Measurements from ENCODE around the gene TAS2R31.

The TAS2R31 gene

GRCh38 chr12:11026118-11026517 is 5.1 kb downstream of the TAS2R31 start:
- H3K36me3 ChIP-seq (ENCODE audit: control insufficient read depth in 1 of 2, insufficient read depth in 2 of 2, low read depth in 1 of 2, low read length in 2 of 2): peaks cover 10 to 20% of the 10 kb centered on the region in 2 experiments
- H2AFZ ChIP-seq (ENCODE audit: low read depth, low read length): no peak overlapping the region
- no peak overlapping the region for H3K14ac ChIP-seq (ENCODE audit: low read length in 2 of 2)
- H3K4ac ChIP-seq (ENCODE audit: low read depth in 1 of 2, low read length in 2 of 2): no peak overlapping the region
- H3K27me3 ChIP-seq (ENCODE audit: control insufficient read depth in 1 of 2, insufficient read depth in 1 of 2, low read length in 2 of 2): no peaks in the 10 kb centered on the region
- H4K91ac ChIP-seq (ENCODE audit: low read length): no peak overlapping the region
- peaks cover 10% of the 10 kb centered on the region for H3K79me1 ChIP-seq (replicated peaks; ENCODE audit: low read length, poor library complexity, severe bottlenecking)
- H3K4me2 ChIP-seq (ENCODE audit: low read length, poor library complexity, severe bottlenecking): no peak overlapping the region
- no peak overlapping the region for H2BK15ac ChIP-seq (ENCODE audit: low read depth, poor library complexity, severe bottlenecking)
- no peak overlapping the region for H2BK5ac ChIP-seq (ENCODE audit: low read depth, low read length, poor library complexity, severe bottlenecking)
- peaks cover 3% of the 10 kb centered on the region for H3K9me3 ChIP-seq (ENCODE audit: control insufficient read depth, low read length)
- WGBS: over 99% methylated on average over 4 of the region's 6 CpGs
- no peak overlapping the region for H2BK12ac ChIP-seq (ENCODE audit: low read length in 2 of 2)
- H3K18ac ChIP-seq (ENCODE audit: low read depth in 1 of 2, low read length in 2 of 2): no peak overlapping the region
- no peak overlapping the region for H2BK120ac ChIP-seq (ENCODE audit: low read depth, low read length)
- H3K27ac ChIP-seq (ENCODE audit: low read length, poor library complexity, severe bottlenecking): no peak overlapping the region
- no peak overlapping the region for H4K8ac ChIP-seq (ENCODE audit: low read length)
- no peaks in the 10 kb centered on the region for H3K4me1 ChIP-seq (ENCODE audit: control insufficient read depth, insufficient read depth, low read depth, low read length)
- H3K4me3 ChIP-seq (ENCODE audit: insufficient read depth in 1 of 2, low read depth in 1 of 2, low read length in 2 of 2): no peak overlapping the region
- DNase-seq: no peak
- no peak overlapping the region for H2AK5ac ChIP-seq (ENCODE audit: low read length, severe bottlenecking)
- H3K23ac ChIP-seq (ENCODE audit: low read length in 2 of 2): no peak overlapping the region
- no peak overlapping the region for H3K9ac ChIP-seq (ENCODE audit: low read length)

GRCh38 chr12:11023387-11023786 is 7.8 kb downstream of the TAS2R31 start:
- 95% methylated on average over 2 of the region's 2 CpGs for whole genome bisulfite sequencing

GRCh38 chr12:11022520-11022919 is 8.7 kb downstream of the TAS2R31 start, which contains the start of gene TAS2R19:
Gene TAS2R19 (minus strand): TSS chr12:11022620. CDS start chr12:11022571, 49 bp downstream.
- Histone ChIP-seq H3K23ac (ENCODE audit: low read length in 2 of 2) (no peak within 1 kb of the TSS), H3K4me1 (ENCODE audit: control insufficient read depth, insufficient read depth, low read depth, low read length) (no peaks in the 10 kb centered on the region), H4K91ac (ENCODE audit: low read length) (no peak within 1 kb of the TSS), H2BK12ac (ENCODE audit: low read length in 2 of 2) (no peak within 1 kb of the TSS), H3K79me1 (replicated peaks; ENCODE audit: low read length, poor library complexity, severe bottlenecking) (peaks cover 13% of the 10 kb centered on the region), H3K18ac (ENCODE audit: low read depth in 1 of 2, low read length in 2 of 2) (no peak within 1 kb of the TSS), H2BK15ac (ENCODE audit: low read depth, poor library complexity, severe bottlenecking) (no peak within 1 kb of the TSS), H2AK5ac (ENCODE audit: low read length, severe bottlenecking) (no peak within 1 kb of the TSS), H3K9me3 (ENCODE audit: control insufficient read depth, low read length) (peaks cover 3% of the 10 kb centered on the region), H3K4me2 (ENCODE audit: low read length, poor library complexity, severe bottlenecking) (no peak within 1 kb of the TSS), H3K4me3 (ENCODE audit: insufficient read depth in 1 of 2, low read depth in 1 of 2, low read length in 2 of 2) (no peak within 1 kb of the TSS), H3K4ac (ENCODE audit: low read depth in 1 of 2, low read length in 2 of 2) (no peak within 1 kb of the TSS), H4K8ac (ENCODE audit: low read length) (no peak within 1 kb of the TSS), H3K27ac (ENCODE audit: low read length, poor library complexity, severe bottlenecking) (no peak within 1 kb of the TSS), H2AFZ (ENCODE audit: low read depth, low read length) (no peak within 1 kb of the TSS), H2BK5ac (ENCODE audit: low read depth, low read length, poor library complexity, severe bottlenecking) (no peak within 1 kb of the TSS), H3K14ac (ENCODE audit: low read length in 2 of 2) (no peak within 1 kb of the TSS), H3K27me3 (ENCODE audit: control insufficient read depth in 1 of 2, insufficient read depth in 1 of 2, low read length in 2 of 2) (no peaks in the 10 kb centered on the region), H2BK120ac (ENCODE audit: low read depth, low read length) (no peak within 1 kb of the TSS), H3K9ac (ENCODE audit: low read length) (no peak within 1 kb of the TSS), H3K36me3 (ENCODE audit: control insufficient read depth in 1 of 2, insufficient read depth in 2 of 2, low read depth in 1 of 2, low read length in 2 of 2) (peaks cover 7 to 12% of the 10 kb centered on the region in 2 experiments)
- 100% methylated on average over 1 of the region's 1 CpG for WGBS
- no peak for DNase-seq

More at GRCh38 chr12:11023387-11023786, 7.8 kb downstream of the TAS2R31 start:
- no peak overlapping the region for H3K27ac ChIP-seq (ENCODE audit: low read length, poor library complexity, severe bottlenecking)
- H3K14ac ChIP-seq (ENCODE audit: low read length in 2 of 2): no peak overlapping the region
- H3K36me3 ChIP-seq (ENCODE audit: control insufficient read depth in 1 of 2, insufficient read depth in 2 of 2, low read depth in 1 of 2, low read length in 2 of 2): peaks cover 10 to 20% of the 10 kb centered on the region in 2 experiments
- H2AK5ac ChIP-seq (ENCODE audit: low read length, severe bottlenecking): no peak overlapping the region
- H3K4me2 ChIP-seq (ENCODE audit: low read length, poor library complexity, severe bottlenecking): no peak overlapping the region
- H4K91ac ChIP-seq (ENCODE audit: low read length): no peak overlapping the region
- no peak overlapping the region for H2BK12ac ChIP-seq (ENCODE audit: low read length in 2 of 2)
- H4K8ac ChIP-seq (ENCODE audit: low read length): no peak overlapping the region
- H3K4me1 ChIP-seq (ENCODE audit: control insufficient read depth, insufficient read depth, low read depth, low read length): no peaks in the 10 kb centered on the region
- peaks cover 13% of the 10 kb centered on the region for H3K79me1 ChIP-seq (replicated peaks; ENCODE audit: low read length, poor library complexity, severe bottlenecking)
- no peak overlapping the region for H3K4ac ChIP-seq (ENCODE audit: low read depth in 1 of 2, low read length in 2 of 2)
- H2BK5ac ChIP-seq (ENCODE audit: low read depth, low read length, poor library complexity, severe bottlenecking): no peak overlapping the region
- no peak for DNase-seq
- no peak overlapping the region for H3K9ac ChIP-seq (ENCODE audit: low read length)
- no peak overlapping the region for H2AFZ ChIP-seq (ENCODE audit: low read depth, low read length)
- no peak overlapping the region for H3K23ac ChIP-seq (ENCODE audit: low read length in 2 of 2)
- H3K18ac ChIP-seq (ENCODE audit: low read depth in 1 of 2, low read length in 2 of 2): no peak overlapping the region
- H3K4me3 ChIP-seq (ENCODE audit: insufficient read depth in 1 of 2, low read depth in 1 of 2, low read length in 2 of 2): no peak overlapping the region
- H3K27me3 ChIP-seq (ENCODE audit: control insufficient read depth in 1 of 2, insufficient read depth in 1 of 2, low read length in 2 of 2): no peaks in the 10 kb centered on the region
- peaks cover 3% of the 10 kb centered on the region for H3K9me3 ChIP-seq (ENCODE audit: control insufficient read depth, low read length)
- no peak overlapping the region for H2BK120ac ChIP-seq (ENCODE audit: low read depth, low read length)
- no peak overlapping the region for H2BK15ac ChIP-seq (ENCODE audit: low read depth, poor library complexity, severe bottlenecking)

- Histone ChIP-seq H2BK5ac (ENCODE audit: low read depth, low read length, poor library complexity, severe bottlenecking) (no peak overlapping the region), H3K14ac (ENCODE audit: low read length in 2 of 2) (no peak overlapping the region), H3K9ac (ENCODE audit: low read length) (no peak overlapping the region), H2BK15ac (ENCODE audit: low read depth, poor library complexity, severe bottlenecking) (no peak overlapping the region), H3K36me3 (ENCODE audit: control insufficient read depth in 1 of 2, insufficient read depth in 2 of 2, low read depth in 1 of 2, low read length in 2 of 2) (peaks cover 4 to 6% of the 10 kb centered on the region in 2 experiments), H2BK120ac (ENCODE audit: low read depth, low read length) (no peak overlapping the region), H3K23ac (ENCODE audit: low read length in 2 of 2) (no peak overlapping the region), H3K9me3 (ENCODE audit: control insufficient read depth, low read length) (no peaks in the 10 kb centered on the region), H4K8ac (ENCODE audit: low read length) (no peak overlapping the region), H2AK5ac (ENCODE audit: low read length, severe bottlenecking) (no peak overlapping the region), H3K4ac (ENCODE audit: low read depth in 1 of 2, low read length in 2 of 2) (no peak overlapping the region), H2BK12ac (ENCODE audit: low read length in 2 of 2) (no peak overlapping the region), H3K4me3 (ENCODE audit: insufficient read depth in 1 of 2, low read depth in 1 of 2, low read length in 2 of 2) (no peak overlapping the region), H3K18ac (ENCODE audit: low read depth in 1 of 2, low read length in 2 of 2) (no peak overlapping the region), H4K91ac (ENCODE audit: low read length) (no peak overlapping the region), H3K27ac (ENCODE audit: low read length, poor library complexity, severe bottlenecking) (no peak overlapping the region), H3K4me1 (ENCODE audit: control insufficient read depth, insufficient read depth, low read depth, low read length) (peaks cover 2% of the 10 kb centered on the region), H3K27me3 (ENCODE audit: control insufficient read depth in 1 of 2, insufficient read depth in 1 of 2, low read length in 2 of 2) (no peaks in the 10 kb centered on the region), H3K79me1 (replicated peaks; ENCODE audit: low read length, poor library complexity, severe bottlenecking) (peaks cover 18% of the 10 kb centered on the region), H2AFZ (ENCODE audit: low read depth, low read length) (no peak overlapping the region), H3K4me2 (ENCODE audit: low read length, poor library complexity, severe bottlenecking) (no peak overlapping the region)
- WGBS: no CpG with 5 or more reads among the region's 1 CpG
- no peak for DNase-seq
Measured at GRCh38 chr12:11016937-11017336, 14.3 kb downstream of the TAS2R31 start.

Measured in mesenchymal stem cell (in vitro differentiated cells and primary cell).